ENCODE results near the gene TNFRSF18.

DNA sequence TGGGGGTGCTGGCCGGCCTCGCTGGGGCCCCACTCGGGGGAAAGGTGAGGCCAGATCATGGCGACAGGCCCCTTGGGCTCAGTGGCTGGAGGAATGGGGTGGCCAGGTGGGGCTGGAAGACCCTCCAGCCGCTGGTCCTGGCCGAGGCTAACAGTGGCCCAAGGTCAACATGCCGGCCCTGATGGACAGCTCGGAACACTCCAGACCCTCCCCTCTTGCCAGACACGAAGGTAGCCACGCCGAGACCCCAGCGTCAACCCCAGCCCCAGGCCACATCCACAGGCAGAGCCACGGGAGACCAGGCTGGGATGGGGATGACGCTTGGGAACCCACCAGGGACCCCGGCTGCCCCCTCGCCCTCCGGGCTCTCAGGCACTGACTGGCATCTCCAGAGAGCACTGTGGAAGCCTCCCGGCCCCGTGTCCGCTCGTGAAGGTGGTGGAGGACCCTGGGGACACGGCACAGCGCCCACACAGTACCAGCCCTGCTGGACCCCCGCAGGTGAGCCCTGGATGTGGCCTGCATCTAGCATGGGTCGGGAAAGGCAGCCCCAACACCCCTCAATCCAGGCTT, 41.0 kb upstream of the TNFRSF18 start:
- TF ChIP-seq, protein P1, sequence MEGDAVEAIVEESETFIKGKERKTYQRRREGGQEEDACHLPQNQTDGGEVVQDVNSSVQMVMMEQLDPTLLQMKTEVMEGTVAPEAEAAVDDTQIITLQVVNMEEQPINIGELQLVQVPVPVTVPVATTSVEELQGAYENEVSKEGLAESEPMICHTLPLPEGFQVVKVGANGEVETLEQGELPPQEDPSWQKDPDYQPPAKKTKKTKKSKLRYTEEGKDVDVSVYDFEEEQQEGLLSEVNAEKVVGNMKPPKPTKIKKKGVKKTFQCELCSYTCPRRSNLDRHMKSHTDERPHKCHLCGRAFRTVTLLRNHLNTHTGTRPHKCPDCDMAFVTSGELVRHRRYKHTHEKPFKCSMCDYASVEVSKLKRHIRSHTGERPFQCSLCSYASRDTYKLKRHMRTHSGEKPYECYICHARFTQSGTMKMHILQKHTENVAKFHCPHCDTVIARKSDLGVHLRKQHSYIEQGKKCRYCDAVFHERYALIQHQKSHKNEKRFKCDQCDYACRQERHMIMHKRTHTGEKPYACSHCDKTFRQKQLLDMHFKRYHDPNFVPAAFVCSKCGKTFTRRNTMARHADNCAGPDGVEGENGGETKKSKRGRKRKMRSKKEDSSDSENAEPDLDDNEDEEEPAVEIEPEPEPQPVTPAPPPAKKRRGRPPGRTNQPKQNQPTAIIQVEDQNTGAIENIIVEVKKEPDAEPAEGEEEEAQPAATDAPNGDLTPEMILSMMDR (IDR thresholded peaks at IDR 0.05): no peak
- TF ChIP-seq POLR2A (IDR thresholded peaks at IDR 0.05): no peak

All from thyroid gland (tissue), 4 donors.